HG03159 (cell line): Measurements from ENCODE around the gene MCAT.

Source experiments
- ATAC-seq: cut with Tn5 transposase; IDR thresholded peaks from one replicate; pipeline ENCODE4 v1.9.1; 2021; ENCODE audit warnings: mild to moderate bottlenecking, moderate library complexity; ENCODE audit not compliant: unreplicated experiment

The MCAT gene

GRCh38 chr22:43173566-43173965 lies 30.4 kb upstream of the MCAT start:
- ATAC-seq: no peak

GRCh38 chr22:43172191-43172590 lies 29.0 kb upstream of the MCAT start:
- ATAC-seq: no peak

DNA sequence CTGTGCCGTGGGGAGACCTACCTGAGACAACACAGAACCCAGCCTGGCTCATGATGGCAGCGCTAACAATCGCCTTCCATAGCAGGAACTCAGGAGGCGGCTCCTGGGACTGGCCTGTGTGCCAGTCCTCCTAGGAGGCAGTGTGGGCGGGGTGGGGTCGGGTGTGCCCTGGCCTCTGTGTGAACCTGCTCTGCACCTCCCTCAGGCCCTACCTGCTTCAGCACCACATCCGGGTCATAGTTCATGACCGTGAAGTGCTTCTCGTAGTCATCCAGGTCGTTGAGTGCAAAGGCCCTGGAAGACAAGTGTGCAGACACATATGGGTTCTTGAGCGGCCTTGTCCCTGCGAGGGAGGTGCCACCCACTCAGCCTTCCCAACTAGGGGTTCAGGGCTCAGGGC lies 28.4 kb upstream of the MCAT start:
- ATAC-seq: no peak

GRCh38 chr22:43171019-43171491 lies 27.9 kb upstream of the MCAT start:
- ATAC-seq: no peak

DNA sequence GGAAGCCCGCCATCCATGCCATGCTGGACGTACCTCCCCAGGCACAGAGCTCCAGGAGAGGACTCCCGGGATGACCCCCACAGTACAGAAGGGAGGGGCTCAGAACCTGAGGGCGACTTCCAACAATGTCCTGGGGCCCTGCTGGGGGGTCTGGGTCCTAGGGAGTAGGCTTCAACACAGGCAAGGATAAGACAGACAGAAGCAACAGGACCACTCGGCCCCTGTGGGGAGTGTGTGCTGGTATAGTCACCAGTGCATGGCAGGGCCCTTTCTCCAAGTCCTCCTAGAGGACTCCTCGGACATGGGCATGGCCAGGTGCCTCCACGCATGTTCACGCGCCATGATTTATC lies 26.9 kb upstream of the MCAT start:
- ATAC-seq: no peak

GRCh38 chr22:43169310-43170130 lies 26.3 kb upstream of the MCAT start:
- ATAC-seq: no peak

GRCh38 chr22:43168471-43169309 lies 25.5 kb upstream of the MCAT start:
- ATAC-seq: no peak

DNA sequence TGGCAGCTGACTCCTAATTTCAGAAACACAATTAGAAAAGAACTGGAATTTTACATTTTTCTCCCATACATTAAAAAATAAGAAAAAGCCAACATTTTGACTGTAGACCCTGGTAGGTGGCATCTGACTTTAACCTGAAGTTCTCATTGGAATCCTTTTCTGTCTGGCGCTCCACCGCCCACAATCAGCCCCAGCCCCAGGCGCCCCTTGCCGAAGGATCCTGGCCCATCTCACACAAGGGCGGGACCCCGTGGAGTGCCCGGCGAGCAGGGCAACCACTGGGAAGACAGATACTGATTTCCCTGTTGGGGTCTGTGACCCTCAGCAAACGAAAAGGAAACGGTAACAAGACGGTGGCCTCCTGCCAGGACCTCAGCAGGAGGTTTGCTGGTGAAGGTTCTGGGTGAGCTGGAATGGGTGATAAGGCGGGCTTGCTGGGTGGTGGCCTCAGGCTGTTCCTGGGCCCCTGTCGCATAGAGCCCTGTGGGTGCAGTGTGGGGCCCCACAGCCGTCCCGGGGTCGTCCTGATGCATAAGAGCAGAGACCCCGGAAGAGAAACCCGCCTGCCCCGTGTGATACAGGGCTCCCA lies 23.9 kb upstream of the MCAT start:
- ATAC-seq: no peak

GRCh38 chr22:43166132-43166930 lies 23.1 kb upstream of the MCAT start:
- no peak for ATAC-seq

DNA sequence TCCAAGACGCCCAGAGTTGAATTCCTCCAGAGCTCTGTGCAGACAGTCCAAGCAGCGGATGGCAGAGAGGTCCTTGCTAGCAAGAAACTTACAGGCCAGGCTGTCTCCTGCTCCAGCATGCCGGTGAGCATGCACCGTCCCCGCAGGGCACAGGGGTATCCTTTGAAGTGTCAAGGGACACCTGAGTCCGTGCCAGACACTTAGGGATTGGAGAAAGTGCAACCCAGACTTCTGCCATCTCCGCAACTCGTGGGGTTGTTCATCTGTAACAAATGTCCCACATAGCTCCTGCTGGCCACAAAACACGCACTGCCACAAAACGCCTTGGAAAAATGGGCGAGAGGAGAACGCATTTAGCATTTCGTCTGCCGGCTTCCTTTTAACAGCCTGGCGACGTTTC lies 21.4 kb upstream of the MCAT start:
- no peak for ATAC-seq

DNA sequence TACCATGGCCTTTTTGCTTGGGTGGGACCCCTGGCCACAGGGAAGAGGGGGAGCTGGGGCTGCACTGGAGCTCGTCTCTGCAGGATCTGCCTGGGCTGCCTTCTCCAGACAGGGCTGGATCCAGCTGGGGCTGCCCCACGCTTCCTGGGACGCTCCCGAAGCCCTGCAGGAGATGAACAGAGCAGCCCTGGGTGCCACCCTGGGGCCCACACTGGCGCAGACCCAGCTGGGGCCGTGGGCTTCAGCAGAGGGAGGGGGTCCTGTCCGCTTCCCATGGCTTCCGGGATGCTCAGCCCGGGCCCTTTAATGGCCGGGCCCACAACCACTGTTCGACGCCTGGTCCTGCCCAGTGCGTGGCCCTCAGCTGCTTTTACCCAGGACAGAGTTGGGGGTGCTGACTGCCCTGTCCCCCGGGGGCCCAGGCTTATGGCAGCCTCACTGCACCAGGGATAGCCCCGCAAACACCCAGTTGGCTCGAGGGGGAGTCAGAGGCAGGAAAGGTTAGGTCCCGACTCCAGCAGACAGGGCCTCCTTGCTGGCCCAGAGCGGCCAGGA lies 20.1 kb upstream of the MCAT start:
- ATAC-seq: no peak

- no peak for ATAC-seq
Observed at GRCh38 chr22:43162412-43163150, 19.4 kb upstream of the MCAT start.

- ATAC-seq: no peak
Observed at GRCh38 chr22:43160497-43161126, 17.4 kb upstream of the MCAT start.

DNA sequence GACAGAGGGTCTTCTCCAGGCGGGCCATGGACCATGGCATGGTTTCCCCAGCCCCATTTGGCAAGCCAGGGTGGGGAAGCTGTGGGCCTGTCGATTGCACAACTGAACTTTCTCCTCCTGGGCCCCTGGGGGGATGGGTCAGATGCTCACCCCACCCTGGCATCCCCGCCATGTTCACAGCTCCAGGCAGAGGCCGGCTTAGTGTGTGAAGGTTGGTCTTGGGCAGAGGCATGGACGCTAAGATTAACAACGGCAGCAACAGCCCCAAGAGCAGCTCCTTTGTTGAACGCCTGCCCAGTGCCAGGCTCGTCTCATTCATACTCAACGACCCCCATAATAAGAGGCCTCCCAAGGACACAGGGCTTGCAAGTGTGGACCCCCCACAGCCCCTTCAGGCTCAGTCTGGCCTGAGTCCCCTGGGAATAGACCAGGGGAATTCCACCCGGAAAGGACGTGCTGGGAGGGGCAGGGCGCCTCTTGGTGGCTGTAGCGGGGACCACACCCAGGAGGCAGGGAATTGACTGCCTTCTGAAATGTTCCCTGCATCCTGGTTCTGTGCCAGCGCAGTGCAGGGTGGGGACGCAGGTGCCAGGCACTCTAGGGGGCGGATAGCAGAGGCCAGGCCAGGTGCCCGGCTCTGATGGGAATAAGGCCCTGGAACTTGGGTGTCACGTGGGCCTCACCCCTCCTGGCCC lies 16.4 kb upstream of the MCAT start:
- ATAC-seq: no peak

GRCh38 chr22:43158778-43159483 lies 15.7 kb upstream of the MCAT start:
- no peak for ATAC-seq

DNA sequence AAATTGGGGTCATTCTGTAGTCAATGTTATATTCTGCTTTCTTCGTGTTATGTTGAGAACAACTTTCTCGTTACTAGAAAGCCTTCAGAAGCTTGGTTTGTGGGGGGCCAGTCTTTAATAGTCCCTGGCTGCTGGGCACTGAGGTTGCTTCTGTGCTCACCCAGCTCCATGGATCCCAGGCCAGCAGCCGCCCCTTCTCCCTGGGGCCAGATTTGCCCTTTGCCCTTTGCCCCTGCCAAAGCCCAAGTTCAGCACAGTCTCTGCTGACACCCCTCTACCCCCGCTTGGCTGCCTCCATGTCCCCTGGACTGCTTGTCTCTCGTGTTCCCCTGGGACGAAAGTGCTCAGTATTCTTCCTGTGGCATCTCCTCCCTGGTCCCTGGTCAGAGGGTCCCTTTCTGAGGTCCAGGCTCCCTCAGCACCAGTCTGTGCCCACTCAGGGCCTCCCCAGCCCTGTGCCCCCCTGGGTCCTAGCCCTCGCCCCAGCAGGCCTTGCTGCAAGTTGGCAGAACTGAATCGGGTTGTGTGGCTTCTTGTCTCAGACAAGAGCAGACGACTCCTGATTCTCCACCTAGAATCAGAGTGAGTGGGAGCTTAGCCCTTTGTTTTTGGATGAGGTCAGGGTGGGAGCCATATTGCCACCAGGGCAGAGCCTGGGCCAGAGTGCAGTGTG lies 14.8 kb upstream of the MCAT start:
- ATAC-seq: no peak

DNA sequence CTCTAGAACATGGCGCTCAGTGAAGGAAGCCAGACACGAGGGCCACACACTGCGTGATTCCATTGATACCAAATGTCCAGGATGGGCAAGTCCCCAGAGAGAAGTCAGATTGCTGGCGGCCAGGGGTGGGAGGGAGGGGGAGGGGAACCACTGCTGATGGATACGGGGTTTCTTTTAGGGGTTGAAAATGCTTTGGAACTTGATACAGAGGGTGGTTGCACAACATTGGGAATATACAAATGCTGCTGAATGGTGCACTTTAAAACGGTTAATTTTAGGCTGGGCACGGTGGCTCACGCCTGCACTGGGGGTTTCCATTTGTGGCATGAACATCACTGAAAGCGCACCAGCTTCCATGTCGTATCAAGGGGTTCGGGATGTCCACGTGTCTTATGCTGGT lies 13.2 kb upstream of the MCAT start:
- no peak for ATAC-seq

DNA sequence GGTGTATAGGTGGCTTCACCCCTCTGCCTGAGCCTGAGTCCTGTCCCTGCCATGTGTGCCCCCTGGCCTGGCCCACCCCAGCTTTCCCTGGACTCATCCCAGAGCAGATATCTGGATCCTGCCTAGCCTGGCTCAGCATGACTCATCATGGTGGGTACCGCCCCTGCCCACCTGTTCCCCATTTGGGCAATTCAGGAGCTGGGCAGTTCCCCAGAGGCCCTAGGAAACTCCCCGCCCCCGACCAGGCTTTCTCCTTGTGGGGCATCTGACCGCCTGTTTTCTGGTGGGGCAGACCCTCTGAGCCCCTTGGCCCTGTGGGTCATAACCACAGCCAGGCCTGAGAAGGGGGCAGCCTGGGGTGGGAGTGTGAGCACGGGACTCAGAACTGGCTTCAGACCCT lies 12.6 kb upstream of the MCAT start:
- ATAC-seq: no peak
